SK-MEL-5 (cell line): ENCODE measurements around the gene PRKD2. TPM values are rescaled to one million over a fixed set of nuclear protein-coding genes. Genes with fewer than 3 reads are reported as not detected.

Experiments
- DNase-seq: peaks from one replicate; pipeline ENCODE4 v3.0.0-alpha.2; 2016; ENCODE audit warnings: low read depth, low spot score
- in situ Hi-C: cut with HindIII; loops from 2 replicates; pipeline ENCODE4 v1.10.0; 2016; ENCODE audit warnings: low sequenced_read_pairs, high pct_unique_total_duplicates, low pct_unique_long_range_greater_than_20kb
- total RNA-seq: library from RNA; depleted of rRNA; stranded (reverse); fragments of >200 nt; shearing (Covaris generic); gene quantifications from 2 replicates; pipeline ENCODE4 v1.2.3, GENCODE V29; 2014

Gene PRKD2
- total RNA-seq, 1 experiment from 2014 or later = 3.2 TPM

GRCh38 chr19:46745030-46745429 lies 28.1 kb upstream of the PRKD2 start:
- in situ Hi-C loops = no loop called here
- no peak for DNase-seq

- in situ Hi-C loops = no loop called here
- DNase-seq = no peak
These were observed 27.2 kb upstream of the PRKD2 start for GRCh38 chr19:46744005-46744691.

GRCh38 chr19:46742926-46743480 lies 26.1 kb upstream of the PRKD2 start:
- DNase-seq = no peak
- in situ Hi-C loops = no loop called here

- in situ Hi-C loops = no loop called here
- DNase-seq = no peak
These were observed 24.5 kb upstream of the PRKD2 start for GRCh38 chr19:46741447-46741846.

GRCh38 chr19:46739290-46739771 lies 22.4 kb upstream of the PRKD2 start:
- in situ Hi-C loops = no loop called here
- DNase-seq = no peak

- no peak for DNase-seq
- in situ Hi-C loops = no loop called here
These were observed 20.9 kb upstream of the PRKD2 start for GRCh38 chr19:46737761-46738171.

GRCh38 chr19:46737298-46737654 lies 20.4 kb upstream of the PRKD2 start:
- DNase-seq = no peak
- in situ Hi-C loops = no loop called here

GRCh38 chr19:46736531-46737297 lies 19.8 kb upstream of the PRKD2 start:
- in situ Hi-C loops = no loop called here
- no peak for DNase-seq

GRCh38 chr19:46733690-46734292 lies 16.9 kb upstream of the PRKD2 start:
- in situ Hi-C loops = no loop called here
- DNase-seq = no peak

GRCh38 chr19:46732966-46733689 lies 16.2 kb upstream of the PRKD2 start:
- no peak for DNase-seq
- in situ Hi-C loops = no loop called here

GRCh38 chr19:46732172-46732938 lies 15.4 kb upstream of the PRKD2 start:
- in situ Hi-C loops = no loop called here
- no peak for DNase-seq

GRCh38 chr19:46731584-46731983 lies 14.7 kb upstream of the PRKD2 start:
- DNase-seq = no peak
- in situ Hi-C loops = no loop called here

- in situ Hi-C loops = no loop called here
- DNase-seq = no peak
These were observed 14.1 kb upstream of the PRKD2 start for GRCh38 chr19:46731007-46731501.

GRCh38 chr19:46730595-46730994 lies 13.7 kb upstream of the PRKD2 start:
- DNase-seq = no peak

GRCh38 chr19:46730187-46730586 lies 13.3 kb upstream of the PRKD2 start:
- no peak for DNase-seq
- in situ Hi-C loops = no loop called here

More at GRCh38 chr19:46730595-46730994, 13.7 kb upstream of the PRKD2 start:
- in situ Hi-C loops = no loop called here

- in situ Hi-C loops = no loop called here
- DNase-seq = no peak
These were observed 12.8 kb upstream of the PRKD2 start for GRCh38 chr19:46729696-46730095.
